HG03460 (cell line): ENCODE results near the gene FCGR3B.
A peak's percentile ranks its signal among the peaks of the same experiment; 100 is the strongest.
"Not testable (repeated sequence)": the region's sequence is repeated elsewhere in the genome, so short reads cannot be mapped to it uniquely, and the experiment has no call there.

ENCODE experiments used
- ATAC-seq: cut with Tn5 transposase; IDR thresholded peaks from one replicate; pipeline ENCODE4 v1.9.1; 2021; ENCODE audit not compliant: unreplicated experiment

The FCGR3B gene

GRCh38 chr1:161631076-161631475 lies at the start of gene FCGR3B:
Gene FCGR3B (minus strand): TSS chr1:161631176. CDS start chr1:161631094, 82 bp downstream.
- ATAC-seq, result no peak

GRCh38 chr1:161678500-161678899 lies 47.5 kb upstream of the FCGR3B start:
- ATAC-seq, result no peak

- no peak for ATAC-seq
Observed at GRCh38 chr1:161676958-161677689, 46.1 kb upstream of the FCGR3B start.

DNA sequence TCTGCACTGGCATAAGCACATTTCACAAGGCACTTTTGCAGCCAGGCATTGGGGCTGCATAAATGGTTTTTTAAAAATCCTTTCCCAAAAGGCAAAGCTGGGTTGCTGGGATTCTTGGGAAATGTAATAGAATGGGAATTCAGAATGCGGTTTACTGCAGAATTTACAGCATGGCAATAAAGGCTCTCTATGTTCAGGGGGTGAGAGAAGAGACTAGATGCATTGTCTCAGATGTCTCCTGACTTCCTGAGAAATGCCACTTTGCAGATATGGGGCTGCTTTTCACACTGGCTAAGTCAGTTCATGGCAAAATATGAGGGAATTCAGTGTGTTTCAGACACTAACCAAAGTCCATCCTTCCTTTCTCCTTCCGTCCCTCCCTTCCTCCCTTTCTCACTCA lies 45.5 kb upstream of the FCGR3B start:
- ATAC-seq, result no peak

- not testable (repeated sequence) for ATAC-seq
Observed at GRCh38 chr1:161674908-161675307, 43.9 kb upstream of the FCGR3B start.

GRCh38 chr1:161674447-161674846 lies 43.5 kb upstream of the FCGR3B start:
- ATAC-seq, result not testable (repeated sequence)

DNA sequence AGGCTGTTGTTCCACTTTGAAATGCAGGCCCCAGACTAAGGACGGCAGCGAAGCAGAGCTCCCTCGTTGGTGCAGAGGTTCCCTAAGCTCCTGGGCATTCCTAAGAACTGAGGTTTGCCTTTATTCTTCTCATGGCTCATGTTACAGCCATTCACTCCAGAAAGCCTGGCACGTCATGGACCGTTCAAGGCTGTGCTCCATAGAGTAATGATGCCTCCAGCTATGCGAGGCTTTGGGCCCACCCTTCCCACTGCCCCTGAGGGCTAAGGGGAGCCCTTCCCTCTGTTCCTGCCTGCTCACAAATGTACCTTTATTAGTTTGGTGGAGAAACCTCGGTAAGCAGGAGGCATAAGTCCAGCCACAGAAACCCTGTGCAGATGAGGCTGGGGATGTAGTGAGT lies 42.5 kb upstream of the FCGR3B start:
- not testable (repeated sequence) for ATAC-seq

DNA sequence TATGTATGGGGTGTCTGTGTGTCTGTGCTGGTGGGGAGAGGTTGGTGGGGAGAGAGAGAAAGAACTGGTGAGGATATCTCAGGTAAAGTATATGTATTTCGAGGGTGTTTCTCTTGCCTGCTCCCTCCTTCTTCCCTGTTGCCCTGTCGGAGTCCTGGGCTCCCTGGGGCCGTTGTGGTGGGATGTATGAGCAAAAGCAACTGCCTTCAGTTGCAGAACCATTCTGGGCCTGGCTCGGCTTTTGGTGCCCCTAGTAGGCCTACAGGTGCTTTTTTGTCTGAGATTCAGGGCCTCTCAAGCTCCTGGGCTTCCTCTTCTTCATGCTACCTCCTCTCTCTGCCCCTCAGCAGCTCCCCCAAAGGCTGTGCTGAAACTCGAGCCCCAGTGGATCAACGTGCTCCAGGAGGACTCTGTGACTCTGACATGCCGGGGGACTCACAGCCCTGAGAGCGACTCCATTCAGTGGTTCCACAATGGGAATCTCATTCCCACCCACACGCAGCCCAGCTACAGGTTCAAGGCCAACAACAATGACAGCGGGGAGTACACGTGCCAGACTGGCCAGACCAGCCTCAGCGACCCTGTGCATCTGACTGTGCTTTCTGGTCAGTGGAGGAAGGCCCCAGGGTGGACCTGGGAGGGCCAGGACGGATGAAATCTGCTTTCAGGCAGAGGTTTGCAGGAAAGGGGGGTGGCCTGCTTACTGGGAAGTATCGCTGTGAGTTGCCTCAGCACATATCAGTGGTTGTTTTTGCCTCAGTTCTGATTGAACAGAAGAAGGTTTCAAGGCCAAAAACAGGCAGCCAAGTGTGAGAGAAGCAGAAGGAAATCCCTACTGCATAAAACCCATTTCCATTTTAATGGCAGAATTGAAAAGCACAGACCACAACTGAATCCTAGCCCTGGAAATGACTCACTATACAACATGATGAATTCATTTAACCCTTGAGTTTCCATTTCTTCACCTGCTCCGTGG lies 40.4 kb upstream of the FCGR3B start:
- ATAC-seq, result not testable (repeated sequence)

GRCh38 chr1:161664689-161665088 lies 33.7 kb upstream of the FCGR3B start:
- not testable (repeated sequence) for ATAC-seq

DNA sequence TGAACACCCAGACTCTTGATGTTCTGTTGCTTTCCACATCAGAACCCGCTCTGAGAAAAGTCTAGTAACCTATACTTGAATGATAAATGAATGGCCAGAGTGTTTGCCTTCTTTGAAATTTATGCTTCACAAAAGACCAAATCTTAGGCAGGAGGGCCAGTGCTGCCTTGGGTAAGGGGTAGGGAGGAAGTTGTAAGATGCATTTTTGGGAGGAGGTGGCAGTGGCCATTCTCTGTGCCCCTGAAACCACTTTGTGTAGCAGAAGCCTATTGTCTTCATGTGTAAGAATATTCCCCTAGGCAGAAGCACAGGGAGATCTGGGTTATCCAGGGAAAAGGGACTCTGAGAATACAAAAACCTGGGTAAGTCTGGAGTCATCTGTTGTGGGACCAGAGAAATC lies 32.6 kb upstream of the FCGR3B start:
- ATAC-seq, result not testable (repeated sequence)

- ATAC-seq, result peak; percentile 67
Observed at GRCh38 chr1:161662684-161663339, 31.8 kb upstream of the FCGR3B start, which contains the start of gene FCGR2B. Gene FCGR2B (plus strand): TSS chr1:161663143. CDS start chr1:161663242, 99 bp downstream.

GRCh38 chr1:161661660-161662311 lies 30.8 kb upstream of the FCGR3B start:
- not testable (repeated sequence) for ATAC-seq

- ATAC-seq, result not testable (repeated sequence)
Observed at GRCh38 chr1:161658524-161658923, 27.5 kb upstream of the FCGR3B start.

DNA sequence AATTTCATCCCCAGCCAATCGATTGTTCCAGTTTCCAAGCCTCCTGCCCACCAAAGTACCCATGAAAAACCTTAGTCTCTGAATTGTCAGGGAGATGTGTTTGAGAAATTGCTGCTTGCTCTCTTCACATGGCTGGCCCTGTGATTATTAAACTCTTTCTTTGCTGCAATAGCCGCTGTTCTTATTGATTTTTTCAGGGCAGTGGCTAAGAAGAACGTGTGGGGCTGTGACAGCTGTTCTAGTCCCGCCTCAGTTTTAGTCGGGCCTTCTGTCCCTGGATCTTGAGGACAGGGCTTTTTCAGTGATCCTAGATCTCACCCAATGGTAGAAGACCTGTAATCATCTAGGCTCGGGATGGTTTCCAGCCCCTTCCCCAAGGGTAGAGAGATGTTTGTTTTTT lies 23.0 kb upstream of the FCGR3B start:
- not testable (repeated sequence) for ATAC-seq

- ATAC-seq, result not testable (repeated sequence)
Observed at GRCh38 chr1:161653541-161653940, 22.6 kb upstream of the FCGR3B start.

DNA sequence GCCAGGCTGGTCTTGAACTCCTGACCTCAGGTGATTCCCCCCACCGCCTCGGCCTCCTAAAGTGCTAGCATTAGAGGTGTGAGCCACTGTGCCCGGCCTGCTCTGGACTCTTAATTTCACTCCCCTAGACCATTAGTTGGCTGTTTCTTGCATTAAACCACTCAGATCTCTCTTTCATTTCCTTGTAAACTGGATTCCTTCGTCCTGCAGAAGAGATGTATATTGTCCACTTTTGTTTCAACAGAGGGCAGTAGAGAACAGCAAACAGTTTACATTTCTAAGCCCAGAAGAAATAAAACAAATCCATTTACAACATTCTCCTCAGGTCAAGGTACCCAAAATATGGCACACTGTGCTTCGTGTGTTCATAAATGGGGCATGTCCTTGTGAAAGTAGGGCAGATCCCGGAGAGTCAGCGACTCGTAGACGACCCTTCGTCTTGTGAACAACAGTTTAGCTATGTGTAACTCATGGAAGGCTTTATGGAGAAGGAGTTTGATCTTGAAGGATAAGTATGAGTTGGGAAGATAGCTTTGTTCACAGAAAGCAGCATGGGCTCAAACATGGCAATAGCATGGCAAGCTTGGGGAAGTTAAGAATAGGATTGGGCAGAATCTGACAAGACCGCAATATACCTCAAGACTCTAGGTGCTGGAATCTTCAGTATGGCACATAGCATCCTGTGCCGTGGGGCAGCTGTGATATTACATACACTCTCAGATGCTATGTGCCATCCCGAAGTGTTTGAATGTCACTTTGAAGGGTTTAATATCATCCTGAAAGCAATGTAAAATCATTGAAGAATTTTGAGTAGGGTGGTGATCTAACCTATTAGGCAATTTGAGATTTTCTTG lies 16.8 kb upstream of the FCGR3B start:
- not testable (repeated sequence) for ATAC-seq

DNA sequence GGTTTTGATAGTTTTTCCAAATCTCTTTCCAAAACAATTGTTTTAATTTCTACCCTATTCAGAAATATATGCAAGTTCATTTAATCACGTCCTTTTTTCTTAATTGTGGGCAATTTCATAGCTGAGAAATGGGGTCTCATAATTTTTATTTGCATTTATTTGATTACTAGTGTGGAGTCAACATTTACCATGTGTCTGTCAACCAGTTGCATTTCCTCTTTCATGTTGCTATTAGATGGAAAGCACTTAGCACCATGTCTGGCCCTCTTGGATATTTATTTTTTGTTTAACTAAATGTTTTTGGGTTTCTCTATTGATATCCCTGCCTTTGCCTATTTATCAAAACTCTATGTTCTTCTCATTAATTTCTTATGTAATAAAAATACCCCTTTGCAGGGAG lies 13.9 kb upstream of the FCGR3B start:
- not testable (repeated sequence) for ATAC-seq

- ATAC-seq, result not testable (repeated sequence)
Observed at GRCh38 chr1:161643481-161644208, 12.7 kb upstream of the FCGR3B start.

GRCh38 chr1:161642697-161643096 lies 11.7 kb upstream of the FCGR3B start:
- ATAC-seq, result not testable (repeated sequence)
